ENCODE results near the gene EML1. TPM values are rescaled to one million over a fixed set of nuclear protein-coding genes. Genes with fewer than 3 reads are reported as not detected.

Gene EML1
- total RNA-seq, 1 experiment from 2014 or later: 12.0 TPM

DNA sequence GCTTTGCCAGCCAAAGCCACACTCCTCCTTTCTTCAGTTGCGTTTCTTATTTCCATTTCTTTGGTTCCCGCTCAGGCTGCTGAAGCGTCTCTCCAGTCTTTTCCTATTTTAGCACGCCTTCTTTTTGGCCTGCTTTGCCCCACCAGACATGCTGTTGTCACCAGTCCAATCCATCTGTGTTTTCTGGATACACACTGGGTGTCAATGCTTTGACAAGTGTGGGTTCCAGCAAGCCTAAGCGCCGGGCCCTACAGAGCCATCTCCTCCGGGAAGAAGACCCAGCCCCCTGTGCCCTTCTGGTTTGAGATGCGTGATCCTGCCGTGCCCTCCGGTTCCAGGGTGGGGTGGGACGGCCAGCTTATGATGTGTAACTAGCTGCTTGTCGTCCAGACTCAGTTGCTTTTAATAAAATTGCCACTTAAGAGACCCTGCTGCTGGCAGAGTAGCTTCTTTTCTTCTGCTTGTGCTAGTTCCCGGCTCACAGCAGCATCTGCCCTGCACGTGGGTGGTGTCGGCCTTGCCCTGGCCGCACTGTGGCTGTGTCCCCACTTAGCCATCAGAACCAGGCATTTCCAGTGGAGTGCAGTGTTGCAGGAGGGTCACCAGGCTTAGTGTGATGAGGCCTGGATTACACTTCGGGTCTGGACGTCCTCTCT, 29.7 kb downstream of the EML1 start:
- ATAC-seq (no peak), DNase-seq (no peak)
- no TSS peak for BruUV-seq (replicated peaks)
- TF ChIP-seq, protein P1, sequence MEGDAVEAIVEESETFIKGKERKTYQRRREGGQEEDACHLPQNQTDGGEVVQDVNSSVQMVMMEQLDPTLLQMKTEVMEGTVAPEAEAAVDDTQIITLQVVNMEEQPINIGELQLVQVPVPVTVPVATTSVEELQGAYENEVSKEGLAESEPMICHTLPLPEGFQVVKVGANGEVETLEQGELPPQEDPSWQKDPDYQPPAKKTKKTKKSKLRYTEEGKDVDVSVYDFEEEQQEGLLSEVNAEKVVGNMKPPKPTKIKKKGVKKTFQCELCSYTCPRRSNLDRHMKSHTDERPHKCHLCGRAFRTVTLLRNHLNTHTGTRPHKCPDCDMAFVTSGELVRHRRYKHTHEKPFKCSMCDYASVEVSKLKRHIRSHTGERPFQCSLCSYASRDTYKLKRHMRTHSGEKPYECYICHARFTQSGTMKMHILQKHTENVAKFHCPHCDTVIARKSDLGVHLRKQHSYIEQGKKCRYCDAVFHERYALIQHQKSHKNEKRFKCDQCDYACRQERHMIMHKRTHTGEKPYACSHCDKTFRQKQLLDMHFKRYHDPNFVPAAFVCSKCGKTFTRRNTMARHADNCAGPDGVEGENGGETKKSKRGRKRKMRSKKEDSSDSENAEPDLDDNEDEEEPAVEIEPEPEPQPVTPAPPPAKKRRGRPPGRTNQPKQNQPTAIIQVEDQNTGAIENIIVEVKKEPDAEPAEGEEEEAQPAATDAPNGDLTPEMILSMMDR (conservative IDR thresholded peaks at IDR 0.05; ENCODE audit: low read depth, low read length): no peak
- TF ChIP-seq EZH2phosphoT487 (IDR thresholded peaks at IDR 0.05; ENCODE audit: borderline replicate concordance, low read length): no peak
- TF ChIP-seq EZH2 (IDR thresholded peaks at IDR 0.05; ENCODE audit: low read length, unreplicated experiment): no peak
- POLR2A ChIA-PET (ENCODE audit: unreplicated experiment): no interaction called here
- Histone ChIP-seq H3K27me3 (ENCODE audit: low read length) (no peaks in the 10 kb centered on the region), H4K20me1 (ENCODE audit: low read length) (no peaks in the 10 kb centered on the region; the same call in 1 of the 2 replicates), H2AFZ (ENCODE audit: low read length) (no peak overlapping the region), H3K4me1 (ENCODE audit: insufficient read depth, low read length) (peaks cover 13% of the 10 kb centered on the region), H3K79me2 (ENCODE audit: low read length) (no peaks in the 10 kb centered on the region), H3K4me2 (ENCODE audit: low read length) (no peak overlapping the region), H3K27ac (ENCODE audit: low read length) (no peak overlapping the region), H3K9ac (ENCODE audit: low read length) (no peak overlapping the region), H3F3A (ENCODE audit: low read length, unreplicated experiment) (no peaks in the 10 kb centered on the region), H3K36me3 (ENCODE audit: low read depth, low read length) (no peaks in the 10 kb centered on the region), H3K9me2 (replicated peaks; ENCODE audit: low read length) (no peaks in the 10 kb centered on the region), H3K9me3 (ENCODE audit: low read length) (no peaks in the 10 kb centered on the region), H3K4me3 (ENCODE audit: low read length) (no peak overlapping the region)
- CTCF ChIA-PET: no interaction called here
- intact Hi-C loops (cut with micrococcal nuclease): no loop called here

DNA sequence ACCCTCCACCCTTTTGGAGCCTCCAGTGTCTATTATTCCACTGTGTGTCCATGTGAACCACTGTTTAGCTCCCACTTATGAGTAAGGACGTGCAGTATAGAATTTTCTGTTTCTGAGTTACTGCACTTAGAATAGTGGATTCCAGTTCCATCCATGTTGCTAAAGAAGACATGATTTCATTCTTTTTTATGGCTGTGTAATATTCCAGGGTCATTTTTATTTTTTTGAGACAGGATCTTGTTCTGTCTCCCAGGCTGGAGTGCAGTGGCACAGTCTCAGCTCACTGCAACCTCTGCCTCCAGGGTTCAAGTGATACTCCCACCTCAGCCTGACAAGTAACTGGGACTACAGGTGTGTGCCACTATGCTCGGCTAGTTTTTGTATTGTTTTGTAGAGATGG, 31.6 kb downstream of the EML1 start:
- Histone ChIP-seq H3K9me3 (ENCODE audit: low read length) (no peaks in the 10 kb centered on the region), H3K4me3 (ENCODE audit: low read length) (no peak overlapping the region), H4K20me1 (ENCODE audit: low read length) (no peaks in the 10 kb centered on the region; the same call in 1 of the 2 replicates), H3K36me3 (ENCODE audit: low read depth, low read length) (no peaks in the 10 kb centered on the region), H3K9ac (ENCODE audit: low read length) (no peak overlapping the region), H3F3A (ENCODE audit: low read length, unreplicated experiment) (no peaks in the 10 kb centered on the region), H3K79me2 (ENCODE audit: low read length) (no peaks in the 10 kb centered on the region), H3K4me1 (ENCODE audit: insufficient read depth, low read length) (peaks cover 13% of the 10 kb centered on the region), H3K27ac (ENCODE audit: low read length) (no peak overlapping the region), H3K4me2 (ENCODE audit: low read length) (no peak overlapping the region), H3K9me2 (replicated peaks; ENCODE audit: low read length) (no peaks in the 10 kb centered on the region), H3K27me3 (ENCODE audit: low read length) (no peaks in the 10 kb centered on the region), H2AFZ (ENCODE audit: low read length) (no peak overlapping the region)
- ATAC-seq: no peak
- CTCF ChIA-PET: no interaction called here
- POLR2A ChIA-PET (ENCODE audit: unreplicated experiment): no interaction called here
- TF ChIP-seq, protein P1 (conservative IDR thresholded peaks at IDR 0.05; ENCODE audit: low read depth, low read length): no peak
- no peak for TF ChIP-seq EZH2 (IDR thresholded peaks at IDR 0.05; ENCODE audit: low read length, unreplicated experiment)
- TF ChIP-seq EZH2phosphoT487 (IDR thresholded peaks at IDR 0.05; ENCODE audit: borderline replicate concordance, low read length): no peak
- no peak for DNase-seq
- BruUV-seq (replicated peaks): no TSS peak
- intact Hi-C loops (cut with micrococcal nuclease): no loop called here

DNA sequence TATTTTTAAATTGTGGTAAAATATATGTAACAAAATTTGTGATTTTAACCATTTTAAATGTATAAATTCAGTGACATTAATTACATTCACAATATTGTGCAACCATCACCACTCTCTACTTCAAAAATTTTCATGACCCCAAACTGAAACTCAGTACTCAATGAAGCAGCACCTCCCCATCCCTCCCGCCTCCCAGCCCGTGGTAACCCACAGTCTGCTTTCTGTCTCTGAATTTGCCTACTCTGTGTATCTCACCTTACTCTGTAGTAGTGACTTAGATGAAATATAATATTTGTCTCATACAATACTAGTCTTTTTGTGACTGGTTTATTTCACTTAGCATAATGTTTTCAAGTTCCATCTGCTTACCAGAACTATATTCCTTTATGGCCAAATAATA, 36.2 kb downstream of the EML1 start:
- Histone ChIP-seq H3K4me2 (ENCODE audit: low read length) (no peak overlapping the region), H3K9ac (ENCODE audit: low read length) (no peak overlapping the region), H3K27me3 (ENCODE audit: low read length) (no peaks in the 10 kb centered on the region), H3K4me1 (ENCODE audit: insufficient read depth, low read length) (no peaks in the 10 kb centered on the region), H3K27ac (ENCODE audit: low read length) (no peak overlapping the region), H3K9me2 (replicated peaks; ENCODE audit: low read length) (no peaks in the 10 kb centered on the region), H3F3A (ENCODE audit: low read length, unreplicated experiment) (no peaks in the 10 kb centered on the region), H3K36me3 (ENCODE audit: low read depth, low read length) (no peaks in the 10 kb centered on the region), H2AFZ (ENCODE audit: low read length) (no peak overlapping the region), H3K79me2 (ENCODE audit: low read length) (no peaks in the 10 kb centered on the region), H3K4me3 (ENCODE audit: low read length) (no peak overlapping the region), H3K9me3 (ENCODE audit: low read length) (no peaks in the 10 kb centered on the region), H4K20me1 (ENCODE audit: low read length) (no peaks in the 10 kb centered on the region)
- intact Hi-C loops (cut with micrococcal nuclease): no loop called here
- ChIA-PET CTCF (no interaction called here), POLR2A (ENCODE audit: unreplicated experiment) (no interaction called here)
- BruUV-seq (replicated peaks): no TSS peak
- ATAC-seq (no peak), DNase-seq (no peak)
- TF ChIP-seq EZH2phosphoT487 (IDR thresholded peaks at IDR 0.05; ENCODE audit: borderline replicate concordance, low read length) (no peak), EZH2 (IDR thresholded peaks at IDR 0.05; ENCODE audit: low read length, unreplicated experiment) (no peak)
- TF ChIP-seq, protein P1 (conservative IDR thresholded peaks at IDR 0.05; ENCODE audit: low read depth, low read length): no peak

Data from PC-3 (cell line).